Right atrium auricular region (tissue), 2 donors: ENCODE measurements around the gene IL5RA. TPM values are rescaled to one million over a fixed set of nuclear protein-coding genes. Genes with fewer than 3 reads are reported as not detected.

ENCODE experiments used
- DNase-seq: peaks from one replicate; pipeline ENCODE4 v3.0.0-alpha.2; 2019; ENCODE audit warnings: low spot score
- H3K27ac ChIP-seq, 2 donors: fragments of 200-600 bp; sonication (generic); 1 replicate in 1 of 2; 2 replicates in 1 of 2; pipeline ENCODE4 v1.5.1; 2016 to 2019
- H3K27me3 ChIP-seq, 2 donors: fragments of 200-600 bp; sonication (generic); one replicate each; pipeline versions ENCODE4 v1.5.1 to v1.6.0; 2017 to 2019
- H3K36me3 ChIP-seq: fragments of 200-600 bp; sonication (generic); one replicate; pipeline ENCODE4 v1.5.1; 2016
- H3K4me1 ChIP-seq, 2 donors: fragments of 200-600 bp; sonication (generic); one replicate each; pipeline versions ENCODE4 v1.5.1 to v1.6.0; 2017 to 2019
- H3K4me3 ChIP-seq, 2 donors: fragments of 200-600 bp; sonication (generic); 1 replicate in 1 of 2; 2 replicates in 1 of 2; pipeline ENCODE4 v1.5.1; 2017 to 2019; ENCODE audit warnings: mild to moderate bottlenecking in 1 of 2, moderate library complexity in 1 of 2
- H3K9me3 ChIP-seq, 2 donors: fragments of 200-600 bp; sonication (generic); one replicate each; pipeline ENCODE4 v1.5.1; 2019
- total RNA-seq, 2 donors: library from RNA; depleted of rRNA; stranded (reverse); fragments of >200 nt; gene quantifications; one replicate each; pipeline ENCODE4 v1.1.0, GENCODE V29; 2016
- TF ChIP-seq, protein P1 (sequence below), 2 donors: fragments of 200-600 bp; sonication (generic); IDR thresholded peaks; one replicate each; pipeline ENCODE4 v1.5.1; 2019; ENCODE audit warnings: antibody characterized with exemption in 2 of 2

IL5RA gene
- total RNA-seq, 2 donors from 2014 or later = 0.51 to 2.6 TPM

DNA sequence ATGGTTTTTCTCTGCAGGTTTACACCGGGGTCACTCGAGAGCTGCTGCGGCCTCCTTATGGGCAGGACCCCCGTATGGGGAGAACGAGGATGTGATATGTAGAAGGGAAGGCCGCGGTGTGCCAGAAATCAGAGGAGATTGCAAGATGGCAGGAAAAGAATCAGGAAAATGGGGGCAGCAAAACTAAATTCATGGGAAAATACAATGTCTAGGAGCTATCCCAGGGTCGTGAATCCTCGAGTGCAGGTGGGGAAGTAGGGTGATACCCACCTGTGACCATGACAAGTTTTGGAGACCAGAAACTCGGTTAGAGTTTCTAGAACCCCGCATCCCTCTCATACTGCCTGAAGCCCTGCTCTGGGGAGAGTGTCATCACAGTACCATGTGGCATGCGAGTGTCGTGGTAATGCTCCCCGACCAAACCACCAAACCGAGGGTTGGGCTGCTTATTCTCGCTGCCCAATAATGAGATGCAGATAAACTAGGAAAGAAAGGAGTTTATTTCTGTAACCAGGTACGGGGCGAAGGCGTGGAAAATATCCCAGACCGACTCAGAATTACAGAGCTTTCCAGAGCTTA, 17.3 kb upstream of the IL5RA start:
- no peaks in the 10 kb centered on the region for H3K9me3 ChIP-seq
- no peaks in the 10 kb centered on the region for H3K27me3 ChIP-seq
- peaks cover 0 to 28% of the 10 kb centered on the region in 2 donors for H3K4me1 ChIP-seq
- H3K36me3 ChIP-seq = peaks cover 25% of the 10 kb centered on the region
- H3K27ac ChIP-seq = peak overlapping the region; percentile 90 to 94
- TF ChIP-seq, protein P1, sequence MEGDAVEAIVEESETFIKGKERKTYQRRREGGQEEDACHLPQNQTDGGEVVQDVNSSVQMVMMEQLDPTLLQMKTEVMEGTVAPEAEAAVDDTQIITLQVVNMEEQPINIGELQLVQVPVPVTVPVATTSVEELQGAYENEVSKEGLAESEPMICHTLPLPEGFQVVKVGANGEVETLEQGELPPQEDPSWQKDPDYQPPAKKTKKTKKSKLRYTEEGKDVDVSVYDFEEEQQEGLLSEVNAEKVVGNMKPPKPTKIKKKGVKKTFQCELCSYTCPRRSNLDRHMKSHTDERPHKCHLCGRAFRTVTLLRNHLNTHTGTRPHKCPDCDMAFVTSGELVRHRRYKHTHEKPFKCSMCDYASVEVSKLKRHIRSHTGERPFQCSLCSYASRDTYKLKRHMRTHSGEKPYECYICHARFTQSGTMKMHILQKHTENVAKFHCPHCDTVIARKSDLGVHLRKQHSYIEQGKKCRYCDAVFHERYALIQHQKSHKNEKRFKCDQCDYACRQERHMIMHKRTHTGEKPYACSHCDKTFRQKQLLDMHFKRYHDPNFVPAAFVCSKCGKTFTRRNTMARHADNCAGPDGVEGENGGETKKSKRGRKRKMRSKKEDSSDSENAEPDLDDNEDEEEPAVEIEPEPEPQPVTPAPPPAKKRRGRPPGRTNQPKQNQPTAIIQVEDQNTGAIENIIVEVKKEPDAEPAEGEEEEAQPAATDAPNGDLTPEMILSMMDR (IDR thresholded peaks at IDR 0.05) = no peak
- no peak for DNase-seq
- H3K4me3 ChIP-seq = peak overlapping the region; percentile 79 to 97

DNA sequence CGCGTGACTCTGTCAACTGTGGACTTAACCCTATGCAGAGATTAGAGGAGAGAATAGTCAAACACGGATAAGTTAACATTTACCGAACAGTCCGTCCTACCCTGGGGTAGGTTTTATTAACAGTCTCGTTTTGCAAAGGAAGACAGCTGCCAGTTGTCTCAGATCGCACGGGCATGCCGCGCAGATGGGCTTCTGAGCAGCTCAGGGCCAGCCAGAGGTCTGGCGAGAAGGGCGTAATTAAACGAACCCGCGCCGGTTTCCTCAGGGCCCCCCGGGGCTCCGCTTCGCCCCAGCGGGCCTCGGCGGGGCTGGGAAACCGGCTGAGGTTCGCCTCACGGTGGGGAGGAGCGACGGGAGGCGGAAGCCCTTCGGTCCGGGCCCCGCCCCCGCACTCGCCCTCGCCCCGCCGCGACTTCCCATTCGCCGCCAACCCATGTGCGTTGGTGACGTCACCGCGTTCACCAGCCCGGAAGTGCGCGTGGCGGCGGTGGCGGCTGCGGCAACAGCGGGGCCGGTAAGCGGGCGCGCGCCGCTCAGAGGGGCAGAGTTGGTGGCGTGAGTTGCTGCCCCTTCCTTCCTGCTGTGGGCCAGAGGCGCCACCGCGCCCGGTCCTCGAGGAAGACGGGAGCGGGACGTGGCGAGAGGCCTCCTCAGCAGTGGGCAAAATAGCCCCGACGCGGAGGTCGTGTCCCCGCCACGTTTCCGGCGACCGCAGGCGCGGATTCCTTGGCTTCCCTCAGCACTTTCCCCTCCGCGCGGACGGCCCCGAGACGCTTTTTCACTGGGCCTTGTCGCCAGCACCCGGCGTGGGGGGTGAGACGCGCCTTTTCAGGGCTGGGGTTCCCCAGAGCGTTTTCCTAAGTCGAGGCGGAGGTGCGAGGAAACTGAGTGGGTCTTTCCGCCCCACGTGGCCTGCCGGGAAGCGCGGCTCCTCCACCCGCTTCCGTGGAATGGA, 16.6 kb upstream of the IL5RA start, which contains the start of gene TRNT1:
TRNT1 (plus strand) TSS at position 464 of the 955 bp plus-strand sequence. CDS start 2,101 bp downstream, outside the sequence.
- TF ChIP-seq, protein P1 (IDR thresholded peaks at IDR 0.05) = peak in 1 of 2 donors; percentile 15
- peak within 1 kb of the TSS; percentile 90 to 94 for H3K27ac ChIP-seq
- H3K4me3 ChIP-seq = peak within 1 kb of the TSS; percentile 79 to 97
- no peaks in the 10 kb centered on the region for H3K27me3 ChIP-seq
- peak; percentile 96 for DNase-seq
- H3K36me3 ChIP-seq = peaks cover 25% of the 10 kb centered on the region
- peaks cover 0 to 28% of the 10 kb centered on the region in 2 donors for H3K4me1 ChIP-seq
- H3K9me3 ChIP-seq = no peaks in the 10 kb centered on the region

DNA sequence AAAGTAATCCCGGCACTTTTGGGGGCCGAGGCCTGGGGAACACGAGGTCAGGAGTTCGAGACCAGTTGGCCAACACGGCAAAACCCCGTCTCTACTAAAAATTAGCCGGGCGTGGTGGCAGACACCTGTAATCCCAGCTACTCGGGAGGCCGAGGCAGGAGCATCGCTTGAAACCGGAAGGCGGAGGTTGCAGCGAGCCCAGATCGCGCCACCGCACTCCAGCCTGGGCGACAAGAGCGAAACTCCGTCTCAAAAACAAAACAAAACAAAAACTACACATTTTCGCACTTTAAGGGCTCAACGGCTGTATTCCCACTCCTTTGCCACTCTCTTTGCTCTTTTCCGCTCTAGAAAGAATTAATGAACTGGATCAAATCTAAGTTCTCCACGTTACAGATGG, 15.8 kb upstream of the IL5RA start:
- no peaks in the 10 kb centered on the region for H3K9me3 ChIP-seq
- peaks cover 21% of the 10 kb centered on the region for H3K36me3 ChIP-seq
- no peaks in the 10 kb centered on the region for H3K27me3 ChIP-seq
- peak overlapping the region; percentile 90 to 94 for H3K27ac ChIP-seq
- peak overlapping the region; percentile 79 to 97 for H3K4me3 ChIP-seq
- TF ChIP-seq, protein P1 (IDR thresholded peaks at IDR 0.05) = no peak
- H3K4me1 ChIP-seq = peaks cover 0 to 28% of the 10 kb centered on the region in 2 donors
- no peak for DNase-seq

DNA sequence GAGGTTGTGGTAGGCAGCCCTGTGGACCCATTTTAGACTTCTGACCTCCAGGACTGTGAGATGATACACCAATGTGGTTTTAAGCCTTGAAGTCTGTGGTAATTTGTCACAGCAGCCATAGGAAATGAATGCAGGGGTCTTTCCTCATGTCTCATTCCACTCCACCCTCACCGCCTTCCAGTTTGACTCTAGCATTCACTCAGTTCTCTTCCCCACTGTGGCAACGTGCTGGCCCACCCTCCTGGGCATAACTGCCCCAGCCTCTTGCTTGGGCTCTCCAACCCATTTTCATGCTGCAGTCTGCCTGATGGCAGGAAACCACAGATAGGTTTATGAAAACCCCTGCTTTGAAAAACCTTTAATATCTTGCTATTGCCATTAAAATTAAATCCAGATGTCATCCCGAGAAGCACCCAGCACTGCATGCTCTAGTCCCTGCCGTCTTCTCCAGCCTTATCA, 9.2 kb upstream of the IL5RA start:
- Histone ChIP-seq H3K4me3 (no peak overlapping the region), H3K36me3 (no peaks in the 10 kb centered on the region), H3K27me3 (no peaks in the 10 kb centered on the region), H3K27ac (no peak overlapping the region), H3K9me3 (no peaks in the 10 kb centered on the region), H3K4me1 (no peaks in the 10 kb centered on the region)
- DNase-seq = no peak
- TF ChIP-seq, protein P1 (IDR thresholded peaks at IDR 0.05) = no peak

DNA sequence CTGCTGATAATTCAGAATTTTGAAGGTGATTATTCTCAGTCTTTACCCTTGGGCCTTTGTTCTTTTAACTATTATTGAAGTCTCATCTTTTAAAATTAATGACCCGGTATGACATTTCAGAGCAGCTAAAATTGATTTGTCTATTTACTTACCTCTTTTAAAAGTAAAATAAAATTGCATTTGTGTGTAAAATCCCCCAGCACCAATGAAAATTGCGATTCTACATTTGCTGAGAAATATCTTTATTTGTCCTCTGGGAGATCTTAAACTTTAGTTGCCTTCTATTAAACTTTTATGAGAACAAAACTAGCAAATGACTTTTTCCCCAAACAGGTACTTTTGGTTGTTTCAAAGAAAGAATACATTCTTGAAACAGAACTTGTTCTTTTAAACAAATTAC, 7.5 kb upstream of the IL5RA start:
- TF ChIP-seq, protein P1 (IDR thresholded peaks at IDR 0.05) = no peak
- Histone ChIP-seq H3K27ac (no peak overlapping the region), H3K27me3 (no peaks in the 10 kb centered on the region), H3K4me3 (no peak overlapping the region), H3K4me1 (no peaks in the 10 kb centered on the region), H3K9me3 (no peaks in the 10 kb centered on the region), H3K36me3 (no peaks in the 10 kb centered on the region)
- no peak for DNase-seq
